AG10803 (cell line): ENCODE results near the gene GBF1.
"Not testable (repeated sequence)": the region's sequence is repeated elsewhere in the genome, so short reads cannot be mapped to it uniquely, and the experiment has no call there.

Experiments
- DNase-seq: peaks from one replicate; pipeline ENCODE4 v3.0.0; 2010; ENCODE audit warnings: low read depth
- H3K4me3 ChIP-seq: 2 replicates; pipeline ENCODE4 v1.5.1; 2011; ENCODE audit warnings: mild to moderate bottlenecking, low read length, control low read depth
- CTCF ChIP-seq: conservative IDR thresholded peaks from 2 replicates; pipeline ENCODE4 v1.5.1; 2011; ENCODE audit warnings: mild to moderate bottlenecking, low read length, control low read depth, inconsistent platforms

The GBF1 gene

GRCh38 chr10:102300278-102300843, 55.0 kb downstream of the GBF1 start:
- peak; percentile 83 for DNase-seq
- TF ChIP-seq CTCF = no peak
- H3K4me3 ChIP-seq = no peak overlapping the region; the same call in 1 of the 2 replicates

- not testable (repeated sequence) for H3K4me3 ChIP-seq, DNase-seq
Measured at GRCh38 chr10:102300912-102301311, 55.6 kb downstream of the GBF1 start.

GRCh38 chr10:102301332-102301731, 56.0 kb downstream of the GBF1 start:
- H3K4me3 ChIP-seq, DNase-seq: not testable (repeated sequence)

- TF ChIP-seq CTCF = no peak
- H3K4me3 ChIP-seq = no peak overlapping the region
- DNase-seq = no peak
Measured at GRCh38 chr10:102302611-102303010, 57.3 kb downstream of the GBF1 start.

- no peak for TF ChIP-seq CTCF
- no peak for DNase-seq
Measured at GRCh38 chr10:102306006-102306405, 60.7 kb downstream of the GBF1 start.

GRCh38 chr10:102306710-102307109, 61.4 kb downstream of the GBF1 start:
- TF ChIP-seq CTCF = no peak
- no peak overlapping the region for H3K4me3 ChIP-seq
- no peak for DNase-seq

More at GRCh38 chr10:102306006-102306405, 60.7 kb downstream of the GBF1 start:
- H3K4me3 ChIP-seq = no peak overlapping the region

GRCh38 chr10:102308318-102308717, 63.0 kb downstream of the GBF1 start:
- DNase-seq = not testable (repeated sequence)

GRCh38 chr10:102309236-102309635, 63.9 kb downstream of the GBF1 start:
- DNase-seq = no peak
- TF ChIP-seq CTCF = no peak

More at GRCh38 chr10:102308318-102308717, 63.0 kb downstream of the GBF1 start:
- H3K4me3 ChIP-seq = not testable (repeated sequence)

GRCh38 chr10:102309916-102310315, 64.6 kb downstream of the GBF1 start:
- H3K4me3 ChIP-seq = no peak overlapping the region
- DNase-seq = no peak
- no peak for TF ChIP-seq CTCF

More at GRCh38 chr10:102309236-102309635, 63.9 kb downstream of the GBF1 start:
- H3K4me3 ChIP-seq = no peak overlapping the region
